Lower lobe of right lung (tissue), 2 donors: ENCODE results near the gene GABRA5. TPM values are rescaled to one million over a fixed set of nuclear protein-coding genes. Genes with fewer than 3 reads are reported as not detected.

Source experiments
- ATAC-seq, 2 donors: fragments of 200-7000 bp; cut with Tn5 transposase; one replicate each; pipeline ENCODE4 v1.9.1; 2020 to 2022; ENCODE audit warnings: mild to moderate bottlenecking in 2 of 2, moderate library complexity in 2 of 2
- DNase-seq: peaks from one replicate; pipeline ENCODE4 v3.0.0-alpha.2; 2020
- H3K27ac ChIP-seq: fragments of 200-600 bp; one replicate; pipeline ENCODE4 v1.8.0; 2022
- H3K27me3 ChIP-seq: fragments of 200-600 bp; one replicate; pipeline ENCODE4 v1.8.0; 2022; ENCODE audit warnings: low read depth
- H3K36me3 ChIP-seq: fragments of 200-600 bp; one replicate; pipeline ENCODE4 v1.8.0; 2022; ENCODE audit warnings: mild to moderate bottlenecking
- H3K4me1 ChIP-seq: fragments of 200-600 bp; one replicate; pipeline ENCODE4 v1.8.0; 2022
- H3K4me3 ChIP-seq: fragments of 200-600 bp; one replicate; pipeline ENCODE4 v1.8.0; 2022; ENCODE audit warnings: mild to moderate bottlenecking
- H3K9me3 ChIP-seq: fragments of 200-600 bp; one replicate; pipeline ENCODE4 v1.8.0; 2022
- CTCF ChIP-seq: fragments of 200-600 bp; IDR thresholded peaks from one replicate; pipeline ENCODE4 v1.8.0; 2022; ENCODE audit warnings: antibody characterized with exemption, mild to moderate bottlenecking
- intact Hi-C: fragments of 100-400 bp; cut with DNase I; formaldehyde crosslinking; loops from one replicate; pipeline ENCODE4 v1.11.0; 2022
- total RNA-seq: library from RNA; stranded (reverse); fragmentation: NEBNext Ultra II Directional; extraction: Animal tissue kit (Norgen Biotek cat#: 25700); gene quantifications from one replicate; pipeline ENCODE4 v1.2.1, GENCODE V29; 2021
- donor health status: DM: no; HTN: yes; CAD: no; lungs with severe emphysema.

GABRA5 gene
- total RNA-seq, 1 donor from 2014 or later = not detected

- intact Hi-C loops = no loop called here
- no peak for TF ChIP-seq CTCF
- peaks cover 36% of the 10 kb centered on the region for H3K27me3 ChIP-seq
- H3K9me3 ChIP-seq = no peaks in the 10 kb centered on the region
- H3K36me3 ChIP-seq = no peaks in the 10 kb centered on the region
- no peak overlapping the region for H3K4me3 ChIP-seq
- peaks cover 8% of the 10 kb centered on the region for H3K4me1 ChIP-seq
- DNase-seq = no peak
- H3K27ac ChIP-seq = no peak overlapping the region
- no peak for ATAC-seq
Observed at GRCh38 chr15:26890988-26891387, 24.1 kb downstream of the GABRA5 start.

GRCh38 chr15:26891448-26892181 is 24.8 kb downstream of the GABRA5 start:
- Histone ChIP-seq H3K9me3 (no peaks in the 10 kb centered on the region), H3K4me1 (peaks cover 8% of the 10 kb centered on the region), H3K27ac (no peak overlapping the region), H3K36me3 (no peaks in the 10 kb centered on the region), H3K4me3 (peak overlapping the region; percentile 28), H3K27me3 (peaks cover 36% of the 10 kb centered on the region)
- ATAC-seq = peak; percentile 44 to 58
- TF ChIP-seq CTCF = peak; percentile 65
- intact Hi-C loops = no loop called here
- no peak for DNase-seq

- intact Hi-C loops = no loop called here
- no peak for ATAC-seq
Observed at GRCh38 chr15:26892182-26892518, 25.3 kb downstream of the GABRA5 start.

GRCh38 chr15:26892678-26893077 is 25.8 kb downstream of the GABRA5 start:
- DNase-seq (no peak), ATAC-seq (no peak)
- Histone ChIP-seq H3K9me3 (no peaks in the 10 kb centered on the region), H3K4me3 (no peak overlapping the region), H3K4me1 (peaks cover 8% of the 10 kb centered on the region), H3K36me3 (no peaks in the 10 kb centered on the region), H3K27ac (no peak overlapping the region), H3K27me3 (peaks cover 36% of the 10 kb centered on the region)
- intact Hi-C loops = no loop called here
- TF ChIP-seq CTCF = no peak

More at GRCh38 chr15:26892182-26892518, 25.3 kb downstream of the GABRA5 start:
- Histone ChIP-seq H3K4me1 (peaks cover 8% of the 10 kb centered on the region), H3K36me3 (no peaks in the 10 kb centered on the region), H3K27ac (no peak overlapping the region), H3K27me3 (peaks cover 36% of the 10 kb centered on the region), H3K4me3 (no peak overlapping the region), H3K9me3 (no peaks in the 10 kb centered on the region)
- no peak for TF ChIP-seq CTCF
- DNase-seq = no peak

GRCh38 chr15:26893351-26894065 is 26.6 kb downstream of the GABRA5 start:
- intact Hi-C loops = no loop called here
- no peak overlapping the region for H3K27ac ChIP-seq
- H3K27me3 ChIP-seq = peaks cover 36% of the 10 kb centered on the region
- no peak overlapping the region for H3K4me3 ChIP-seq
- H3K9me3 ChIP-seq = no peaks in the 10 kb centered on the region
- H3K4me1 ChIP-seq = peaks cover 8% of the 10 kb centered on the region
- no peak for ATAC-seq
- TF ChIP-seq CTCF = no peak
- H3K36me3 ChIP-seq = no peaks in the 10 kb centered on the region
- no peak for DNase-seq
